Spleen (tissue), 7 donors: ENCODE results near the gene ATF7IP2.

ENCODE experiments used
- CTCF ChIP-seq, 11 experiments: fragments of 200-600 bp in 7 of 11; fragments of 450-650 bp in 4 of 11; sonication (generic) in 4 of 11; IDR thresholded peaks in 8 of 11; conservative IDR thresholded peaks in 3 of 11; 1 replicate in 7 of 11; 2 replicates in 4 of 11; pipeline versions ENCODE4 v1.4.0 to v1.8.0; 2016 to 2021; ENCODE audit warnings: antibody characterized with exemption in 11 of 11, inconsistent platforms in 4 of 11, mild to moderate bottlenecking in 1 of 11
- POLR2A ChIP-seq, 3 donors: fragments of 450-650 bp; IDR thresholded peaks; one replicate each; pipeline ENCODE4 v1.5.1; 2017; ENCODE audit warnings: antibody characterized with exemption in 3 of 3, mild to moderate bottlenecking in 1 of 3
- POLR2AphosphoS5 ChIP-seq, 3 donors: sonication (generic); formaldehyde crosslinking; IDR thresholded peaks; one replicate each; pipeline ENCODE4 v1.5.1; 2017; ENCODE audit warnings: antibody characterized with exemption in 3 of 3
- donor health status: DM: no; HTN: no; CAD: no; lungs with moderate emphysema.
- donor health status: DM: no; HTN: no; CAD: no.
- donor health status: DM: no; HTN: no; CAD: no.

- TF ChIP-seq POLR2A (IDR thresholded peaks at IDR 0.05): no peak
- TF ChIP-seq CTCF (IDR thresholded peaks at IDR 0.05 in 8 of 11, conservative IDR thresholded peaks at IDR 0.05 in 3 of 11): no peak
- TF ChIP-seq POLR2AphosphoS5 (IDR thresholded peaks at IDR 0.05): no peak
Measured at GRCh38 chr16:10441726-10442125, 55.9 kb downstream of the ATF7IP2 start.
